Measurements from ENCODE around the gene CAPN14. TPM values are rescaled to one million over a fixed set of nuclear protein-coding genes. Genes with fewer than 3 reads are reported as not detected.
"Not testable (repeated sequence)": the region's sequence is repeated elsewhere in the genome, so short reads cannot be mapped to it uniquely, and the experiment has no call there.

Gene CAPN14
- total and polyA plus RNA-seq, 7 experiments from 2014 or later: 0.16 to 0.92 (median 0.59) TPM

GRCh38 chr2:31192396-31192795 is 24.9 kb downstream of the CAPN14 start:
- peak in 1 of 9 donors; percentile 8 for DNase-seq
- intact Hi-C loops (cut with micrococcal nuclease): no loop called here
- peaks cover 0 to 8% (median 0%) of the 10 kb centered on the region in 5 donors for H3K36me3 Mint-ChIP-seq
- Histone ChIP-seq H3K4me1 (ENCODE audit: control insufficient read depth in 2 of 2, insufficient read depth in 2 of 2, low read length in 2 of 2) (no peaks in the 10 kb centered on the region), H3K4me3 (ENCODE audit: low read length) (no peak overlapping the region), H3K27me3 (ENCODE audit: control insufficient read depth in 2 of 2, insufficient read depth in 2 of 2, low read length in 2 of 2) (no peaks in the 10 kb centered on the region), H3K36me3 (ENCODE audit: control insufficient read depth in 2 of 3, insufficient read depth in 3 of 3, low read length in 3 of 3) (no peaks in the 10 kb centered on the region), H3K27ac (ENCODE audit: low read depth, low read length) (no peak overlapping the region), H3K9me3 (ENCODE audit: control insufficient read depth in 2 of 3, low read length in 3 of 3) (no peaks in the 10 kb centered on the region)
- POLR2A ChIA-PET: no interaction called here
- ATAC-seq: peak; percentile 12
- no peak overlapping the region for H3K27ac Mint-ChIP-seq
- H3K4me1 Mint-ChIP-seq: no peaks in the 10 kb centered on the region
- H3K4me3 Mint-ChIP-seq: no peak overlapping the region
- H3K27me3 Mint-ChIP-seq: no peaks in the 10 kb centered on the region
- CTCF ChIA-PET: no interaction called here
- no peaks in the 10 kb centered on the region for H3K9me3 Mint-ChIP-seq

- no peaks in the 10 kb centered on the region for H3K27me3 ChIP-seq (ENCODE audit: control insufficient read depth in 2 of 2, insufficient read depth in 2 of 2, low read length in 2 of 2)
- no peak overlapping the region for H3K4me3 Mint-ChIP-seq
Observed at GRCh38 chr2:31191931-31192330, 25.4 kb downstream of the CAPN14 start.

GRCh38 chr2:31190188-31190587 is 27.1 kb downstream of the CAPN14 start:
- POLR2A ChIA-PET: no interaction called here
- H3K4me1 Mint-ChIP-seq: no peaks in the 10 kb centered on the region
- CTCF ChIA-PET: interaction anchor here (0.6 kb wide), 1 partner anchor 20 kb away, joined by 3 read pairs; no protein-coding TSS in a partner anchor

More at GRCh38 chr2:31191931-31192330, 25.4 kb downstream of the CAPN14 start:
- ATAC-seq (peak; percentile 10), DNase-seq (peak in 1 of 9 donors; percentile 13)
- POLR2A ChIA-PET: interaction anchor here (0.7 kb wide), 1 partner anchor 23 kb away, joined by 4 read pairs; no protein-coding TSS in a partner anchor
- Histone ChIP-seq H3K9me3 (ENCODE audit: control insufficient read depth in 2 of 3, low read length in 3 of 3) (no peaks in the 10 kb centered on the region), H3K36me3 (ENCODE audit: control insufficient read depth in 2 of 3, insufficient read depth in 3 of 3, low read length in 3 of 3) (no peaks in the 10 kb centered on the region), H3K4me3 (ENCODE audit: low read length) (no peak overlapping the region), H3K4me1 (ENCODE audit: control insufficient read depth in 2 of 2, insufficient read depth in 2 of 2, low read length in 2 of 2) (no peaks in the 10 kb centered on the region), H3K27ac (ENCODE audit: low read depth, low read length) (no peak overlapping the region)
- Mint-ChIP-seq H3K4me1 (no peaks in the 10 kb centered on the region), H3K27me3 (peaks cover 0 to 4% (median 0%) of the 10 kb centered on the region in 5 donors), H3K27ac (no peak overlapping the region), H3K36me3 (peaks cover 0 to 8% (median 0%) of the 10 kb centered on the region in 5 donors), H3K9me3 (no peaks in the 10 kb centered on the region)
- CTCF ChIA-PET: no interaction called here
- intact Hi-C loops (cut with micrococcal nuclease): no loop called here

GRCh38 chr2:31189141-31189540 is 28.2 kb downstream of the CAPN14 start:
- intact Hi-C loops (cut with micrococcal nuclease): no loop called here
- Histone ChIP-seq H3K4me3 (ENCODE audit: low read length) (no peak overlapping the region), H3K36me3 (ENCODE audit: control insufficient read depth in 2 of 3, insufficient read depth in 3 of 3, low read length in 3 of 3) (no peaks in the 10 kb centered on the region), H3K27me3 (ENCODE audit: control insufficient read depth in 2 of 2, insufficient read depth in 2 of 2, low read length in 2 of 2) (no peaks in the 10 kb centered on the region), H3K4me1 (ENCODE audit: control insufficient read depth in 2 of 2, insufficient read depth in 2 of 2, low read length in 2 of 2) (no peaks in the 10 kb centered on the region), H3K27ac (ENCODE audit: low read depth, low read length) (no peak overlapping the region), H3K9me3 (ENCODE audit: control insufficient read depth in 2 of 3, low read length in 3 of 3) (no peaks in the 10 kb centered on the region)
- H3K9me3 Mint-ChIP-seq: peaks cover 0 to 4% (median 0%) of the 10 kb centered on the region in 11 donors
- ChIA-PET CTCF (no interaction called here), POLR2A (no interaction called here)
- peaks cover 0 to 4% (median 3%) of the 10 kb centered on the region in 5 donors for H3K36me3 Mint-ChIP-seq
- ATAC-seq (no peak), DNase-seq (peak in 1 of 9 donors; percentile 4)
- peaks cover 0 to 11% (median 0%) of the 10 kb centered on the region in 5 donors for H3K27me3 Mint-ChIP-seq
- H3K4me3 Mint-ChIP-seq: no peak overlapping the region
- no peaks in the 10 kb centered on the region for H3K4me1 Mint-ChIP-seq
- H3K27ac Mint-ChIP-seq: no peak overlapping the region

More at GRCh38 chr2:31190188-31190587, 27.1 kb downstream of the CAPN14 start:
- no peaks in the 10 kb centered on the region for H3K4me1 ChIP-seq (ENCODE audit: control insufficient read depth in 2 of 2, insufficient read depth in 2 of 2, low read length in 2 of 2)
- Mint-ChIP-seq H3K36me3 (peaks cover 0 to 6% (median 0%) of the 10 kb centered on the region in 5 donors), H3K27ac (no peak overlapping the region), H3K27me3 (peaks cover 0 to 11% (median 0%) of the 10 kb centered on the region in 5 donors), H3K4me3 (no peak overlapping the region), H3K9me3 (no peaks in the 10 kb centered on the region)
- intact Hi-C loops (cut with micrococcal nuclease): no loop called here
- H3K36me3 ChIP-seq (ENCODE audit: control insufficient read depth in 2 of 3, insufficient read depth in 3 of 3, low read length in 3 of 3): no peaks in the 10 kb centered on the region
- ATAC-seq (no peak), DNase-seq (no peak)
- H3K27me3 ChIP-seq (ENCODE audit: control insufficient read depth in 2 of 2, insufficient read depth in 2 of 2, low read length in 2 of 2): no peaks in the 10 kb centered on the region
- H3K9me3 ChIP-seq (ENCODE audit: control insufficient read depth in 2 of 3, low read length in 3 of 3): no peaks in the 10 kb centered on the region
- no peak overlapping the region for H3K27ac ChIP-seq (ENCODE audit: low read depth, low read length)
- H3K4me3 ChIP-seq (ENCODE audit: low read length): no peak overlapping the region

- Mint-ChIP-seq H3K4me1 (no peaks in the 10 kb centered on the region), H3K27me3 (peaks cover 0 to 14% (median 0%) of the 10 kb centered on the region in 5 donors), H3K27ac (no peak overlapping the region), H3K36me3 (peaks cover 0 to 6% (median 3%) of the 10 kb centered on the region in 5 donors), H3K9me3 (peaks cover 0 to 5% (median 0%) of the 10 kb centered on the region in 11 donors), H3K4me3 (no peak overlapping the region)
- Histone ChIP-seq H3K27me3 (ENCODE audit: control insufficient read depth in 2 of 2, insufficient read depth in 2 of 2, low read length in 2 of 2) (no peaks in the 10 kb centered on the region), H3K9me3 (ENCODE audit: control insufficient read depth in 2 of 3, low read length in 3 of 3) (no peaks in the 10 kb centered on the region), H3K36me3 (ENCODE audit: control insufficient read depth in 2 of 3, insufficient read depth in 3 of 3, low read length in 3 of 3) (no peaks in the 10 kb centered on the region), H3K4me1 (ENCODE audit: control insufficient read depth in 2 of 2, insufficient read depth in 2 of 2, low read length in 2 of 2) (no peaks in the 10 kb centered on the region), H3K4me3 (ENCODE audit: low read length) (no peak overlapping the region), H3K27ac (ENCODE audit: low read depth, low read length) (no peak overlapping the region)
- intact Hi-C loops (cut with micrococcal nuclease): no loop called here
- DNase-seq (peak in 1 of 9 donors; percentile 2), ATAC-seq (no peak)
- CTCF ChIA-PET: no interaction called here
- POLR2A ChIA-PET: no interaction called here
Observed at GRCh38 chr2:31188131-31188530, 29.2 kb downstream of the CAPN14 start.

- H3K9me3 Mint-ChIP-seq: peaks cover 0 to 5% (median 0%) of the 10 kb centered on the region in 11 donors
- H3K4me1 Mint-ChIP-seq: no peaks in the 10 kb centered on the region
- ChIA-PET POLR2A (no interaction called here), CTCF (interaction anchor here (0.7 kb wide), 1 partner anchor 17 kb away, joined by 3 read pairs; no protein-coding TSS in a partner anchor)
- peaks cover 0 to 14% (median 0%) of the 10 kb centered on the region in 5 donors for H3K27me3 Mint-ChIP-seq
- no peaks in the 10 kb centered on the region for H3K9me3 ChIP-seq (ENCODE audit: control insufficient read depth in 2 of 3, low read length in 3 of 3)
- no peak overlapping the region for H3K4me3 Mint-ChIP-seq
- DNase-seq: no peak
- H3K36me3 Mint-ChIP-seq: peaks cover 0 to 6% (median 3%) of the 10 kb centered on the region in 5 donors
- H3K4me1 ChIP-seq (ENCODE audit: control insufficient read depth in 2 of 2, insufficient read depth in 2 of 2, low read length in 2 of 2): no peaks in the 10 kb centered on the region
- no peaks in the 10 kb centered on the region for H3K27me3 ChIP-seq (ENCODE audit: control insufficient read depth in 2 of 2, insufficient read depth in 2 of 2, low read length in 2 of 2)
- H3K4me3 ChIP-seq (ENCODE audit: low read length): no peak overlapping the region
- intact Hi-C loops (cut with micrococcal nuclease): no loop called here
- ATAC-seq: no peak
- H3K36me3 ChIP-seq (ENCODE audit: control insufficient read depth in 2 of 3, insufficient read depth in 3 of 3, low read length in 3 of 3): no peaks in the 10 kb centered on the region
- H3K27ac ChIP-seq (ENCODE audit: low read depth, low read length): no peak overlapping the region
- no peak overlapping the region for H3K27ac Mint-ChIP-seq
Observed at GRCh38 chr2:31187166-31187565, 30.1 kb downstream of the CAPN14 start.

GRCh38 chr2:31183973-31184372 is 33.3 kb downstream of the CAPN14 start:
- H3K27ac Mint-ChIP-seq; H3K9me3 ChIP-seq (ENCODE audit: control insufficient read depth in 2 of 3, low read length in 3 of 3); DNase-seq; CTCF ChIA-PET; H3K36me3 ChIP-seq (ENCODE audit: control insufficient read depth in 2 of 3, insufficient read depth in 3 of 3, low read length in 3 of 3); ATAC-seq; H3K4me3 Mint-ChIP-seq; H3K4me1 ChIP-seq (ENCODE audit: control insufficient read depth in 2 of 2, insufficient read depth in 2 of 2, low read length in 2 of 2); H3K4me1 Mint-ChIP-seq; POLR2A ChIA-PET; intact Hi-C loops (cut with micrococcal nuclease); H3K9me3 Mint-ChIP-seq; H3K27ac ChIP-seq (ENCODE audit: low read depth, low read length); H3K4me3 ChIP-seq (ENCODE audit: low read length); H3K36me3 Mint-ChIP-seq; H3K27me3 ChIP-seq (ENCODE audit: control insufficient read depth in 2 of 2, insufficient read depth in 2 of 2, low read length in 2 of 2): not testable (repeated sequence)
- peaks cover 0 to 14% (median 0%) of the 10 kb centered on the region in 5 donors for H3K27me3 Mint-ChIP-seq

Data from naive thymus-derived CD4-positive, alpha-beta T cell (primary cell).